HG03175 (cell line): ENCODE data around the gene VPS54.
"Not testable (repeated sequence)": the region's sequence is repeated elsewhere in the genome, so short reads cannot be mapped to it uniquely, and the experiment has no call there.

Experiments used
- ATAC-seq: cut with Tn5 transposase; IDR thresholded peaks from one replicate; pipeline ENCODE4 v1.9.1; 2021; ENCODE audit warnings: mild to moderate bottlenecking, moderate library complexity; ENCODE audit not compliant: unreplicated experiment

The VPS54 gene

DNA sequence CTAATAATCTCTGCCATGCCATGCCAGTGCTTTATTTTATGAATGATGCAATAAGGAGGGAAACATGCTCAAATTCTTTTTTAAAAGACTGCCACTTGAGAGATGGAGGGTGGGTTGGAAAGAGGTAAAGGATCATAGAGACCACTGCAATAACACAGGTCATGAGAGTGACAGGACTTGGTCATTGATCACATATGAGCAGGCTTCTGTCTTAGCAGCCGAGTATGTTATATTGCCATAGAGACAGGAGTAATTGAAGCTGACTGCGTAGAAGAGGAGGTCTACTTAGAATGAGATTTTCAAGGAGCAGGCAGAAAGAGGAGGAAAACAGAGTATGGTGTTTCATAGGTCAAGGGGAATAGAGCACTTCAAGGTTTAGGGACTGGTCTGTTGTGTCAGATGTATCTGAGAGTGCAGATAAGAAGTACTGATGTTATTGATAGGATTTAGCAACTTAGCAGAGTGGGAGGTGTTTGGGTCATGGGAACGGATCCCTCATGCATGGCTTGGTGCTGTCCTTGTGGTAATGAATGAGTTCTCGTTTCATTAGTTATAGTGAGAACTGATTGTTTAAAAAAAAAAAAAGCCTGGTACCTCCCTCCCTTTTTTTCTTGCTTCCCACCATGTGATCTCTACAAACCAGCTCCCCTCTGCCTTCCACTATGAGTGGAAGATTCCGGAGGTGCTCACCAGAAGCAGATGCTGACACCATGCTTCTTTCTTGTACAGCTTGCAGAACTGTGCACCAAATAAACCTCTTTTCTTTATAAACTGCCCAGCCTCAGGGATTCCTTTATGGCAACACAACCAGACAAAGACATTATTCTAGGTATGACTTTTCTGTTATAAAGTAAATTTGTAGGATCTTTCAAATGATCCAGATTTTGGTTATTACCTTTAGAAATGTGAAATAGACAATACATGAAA lies 144.8 kb downstream of the VPS54 start:
- ATAC-seq = no peak

DNA sequence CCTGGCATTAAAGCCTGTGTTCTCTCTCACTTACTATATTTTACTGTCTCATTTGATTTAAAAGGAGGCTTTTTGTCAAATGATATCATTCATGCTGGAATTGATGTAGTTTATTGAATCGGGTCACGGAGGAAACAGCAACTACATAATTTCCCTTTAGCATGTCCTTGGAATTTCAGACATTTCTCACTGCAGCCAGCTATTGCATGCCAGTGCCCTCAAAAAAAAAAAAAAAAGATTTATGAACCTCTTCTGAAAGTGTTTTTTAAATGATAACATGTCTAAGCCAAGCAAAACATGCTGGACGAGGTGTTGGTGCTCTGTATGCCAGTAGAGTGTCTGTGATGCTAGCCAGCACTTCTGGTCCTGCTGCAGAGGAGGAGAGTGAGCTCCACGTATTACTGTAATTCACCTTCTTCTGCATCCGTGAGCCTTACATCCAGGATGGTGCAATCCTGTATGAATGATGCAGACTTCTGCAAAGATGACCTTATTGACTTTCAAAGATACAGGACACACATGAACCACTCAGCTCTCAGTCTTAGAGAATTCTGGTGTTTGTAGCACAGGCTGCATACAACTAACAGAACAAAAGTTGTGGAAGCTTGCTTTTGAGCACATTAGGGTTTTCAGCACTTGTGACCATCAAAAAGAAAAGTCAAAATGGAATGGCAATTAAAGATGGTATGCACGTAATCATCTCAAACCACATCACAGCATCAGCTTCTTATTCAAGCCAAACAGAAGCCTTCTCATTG lies 146.5 kb downstream of the VPS54 start:
- no peak for ATAC-seq

GRCh38 chr2:63871864-63872263 lies 147.4 kb downstream of the VPS54 start:
- ATAC-seq = no peak

DNA sequence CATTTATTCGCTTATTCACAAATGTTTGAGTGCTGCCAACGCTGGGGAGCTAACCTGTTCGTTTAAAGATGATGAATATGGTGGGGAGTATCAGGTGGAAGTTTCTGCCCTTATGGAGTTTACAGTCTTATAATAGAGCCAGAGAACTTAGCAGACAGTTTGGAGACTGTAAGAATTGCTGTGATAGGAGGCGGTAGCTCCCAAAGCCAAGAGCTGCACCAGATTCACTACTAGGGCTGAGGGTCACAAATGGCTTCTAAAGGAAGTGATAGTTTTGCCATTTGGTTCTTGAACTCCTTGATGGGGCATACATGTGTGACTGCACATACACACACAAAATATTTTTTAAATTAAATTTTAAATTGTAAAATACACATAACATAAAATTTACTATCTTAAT lies 148.5 kb downstream of the VPS54 start:
- ATAC-seq = no peak

GRCh38 chr2:63866009-63866709 lies 153.1 kb downstream of the VPS54 start:
- ATAC-seq = peak; percentile 61

GRCh38 chr2:63865159-63865799 lies 153.9 kb downstream of the VPS54 start:
- no peak for ATAC-seq

GRCh38 chr2:63863707-63864106 lies 155.5 kb downstream of the VPS54 start:
- ATAC-seq = no peak

DNA sequence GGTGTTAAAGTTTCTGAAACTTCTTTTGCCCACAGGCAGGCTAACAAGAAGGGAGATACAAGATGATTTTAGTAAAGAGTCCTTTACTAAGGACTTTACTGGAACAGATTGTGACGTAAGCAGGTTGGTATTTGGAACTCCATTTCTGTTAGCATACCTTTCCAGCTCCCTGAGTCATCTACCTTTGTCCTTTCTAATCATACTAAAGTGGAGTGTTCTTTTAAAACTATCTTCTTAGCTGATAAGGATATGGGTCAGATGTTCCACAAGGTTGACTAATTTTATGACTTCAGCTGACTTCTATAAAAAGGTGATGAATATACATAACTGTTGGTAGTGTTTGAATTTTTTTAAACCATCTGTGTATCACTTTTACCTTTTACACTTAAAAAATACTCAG lies 156.4 kb downstream of the VPS54 start:
- no peak for ATAC-seq

GRCh38 chr2:63861220-63861822 lies 157.9 kb downstream of the VPS54 start:
- ATAC-seq = peak; percentile 46

DNA sequence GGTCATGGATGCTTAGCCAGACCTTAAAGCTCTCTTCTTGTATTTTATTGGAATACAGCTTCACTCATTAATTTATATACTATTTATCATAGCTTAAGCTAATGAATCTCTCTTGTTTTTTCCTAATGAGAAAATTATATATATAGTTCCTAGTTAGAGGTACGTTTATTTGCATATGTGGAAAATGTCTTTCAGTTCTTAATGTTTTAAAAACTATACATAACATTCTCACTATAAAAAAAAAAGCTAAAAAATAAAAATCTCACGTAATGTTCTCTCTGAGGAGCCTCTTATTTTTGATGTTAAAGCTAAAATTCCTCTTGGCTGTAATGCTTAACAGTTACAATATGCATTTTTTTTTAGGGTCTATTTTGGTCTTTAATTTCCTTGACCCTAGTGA lies 160.9 kb downstream of the VPS54 start:
- no peak for ATAC-seq

DNA sequence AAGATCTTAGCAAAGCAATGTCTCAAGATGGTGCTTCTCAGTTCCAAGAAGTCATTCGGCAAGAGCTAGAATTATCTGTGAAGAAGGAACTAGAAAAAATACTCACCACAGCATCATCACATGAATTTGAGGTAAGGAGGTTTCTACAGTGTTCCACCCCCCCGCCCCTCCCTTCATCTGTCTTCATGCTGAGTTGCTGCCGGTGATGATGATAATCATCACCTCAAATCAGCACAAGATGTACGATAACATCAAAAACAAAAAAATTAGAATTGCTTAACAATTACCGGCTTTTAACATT lies 163.0 kb downstream of the VPS54 start:
- ATAC-seq = no peak

GRCh38 chr2:63855418-63856302 lies 163.6 kb downstream of the VPS54 start:
- ATAC-seq = no peak

- no peak for ATAC-seq
These were observed 165.5 kb downstream of the VPS54 start for GRCh38 chr2:63853527-63854310.

GRCh38 chr2:63851691-63852311 lies 167.4 kb downstream of the VPS54 start:
- ATAC-seq = no peak

DNA sequence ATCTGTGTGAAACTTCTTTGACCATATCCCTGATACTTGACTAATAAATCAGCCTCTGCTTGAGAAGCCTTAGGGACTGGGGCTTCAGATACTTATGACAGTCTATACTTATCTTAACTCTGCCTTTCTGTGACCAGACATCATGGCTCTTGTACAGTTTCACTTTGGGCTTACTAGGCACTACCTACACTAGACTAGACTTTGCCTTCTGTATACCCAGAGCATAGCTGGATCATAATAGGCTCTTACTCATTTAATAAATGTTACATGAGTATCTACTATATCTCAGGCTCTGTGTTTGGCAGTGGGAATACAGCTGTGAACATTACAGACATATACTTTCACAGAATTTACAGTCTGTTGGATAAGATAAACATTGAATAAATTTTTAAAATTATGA lies 168.6 kb downstream of the VPS54 start:
- no peak for ATAC-seq

- ATAC-seq = no peak
These were observed 169.0 kb downstream of the VPS54 start for GRCh38 chr2:63850204-63850571.

DNA sequence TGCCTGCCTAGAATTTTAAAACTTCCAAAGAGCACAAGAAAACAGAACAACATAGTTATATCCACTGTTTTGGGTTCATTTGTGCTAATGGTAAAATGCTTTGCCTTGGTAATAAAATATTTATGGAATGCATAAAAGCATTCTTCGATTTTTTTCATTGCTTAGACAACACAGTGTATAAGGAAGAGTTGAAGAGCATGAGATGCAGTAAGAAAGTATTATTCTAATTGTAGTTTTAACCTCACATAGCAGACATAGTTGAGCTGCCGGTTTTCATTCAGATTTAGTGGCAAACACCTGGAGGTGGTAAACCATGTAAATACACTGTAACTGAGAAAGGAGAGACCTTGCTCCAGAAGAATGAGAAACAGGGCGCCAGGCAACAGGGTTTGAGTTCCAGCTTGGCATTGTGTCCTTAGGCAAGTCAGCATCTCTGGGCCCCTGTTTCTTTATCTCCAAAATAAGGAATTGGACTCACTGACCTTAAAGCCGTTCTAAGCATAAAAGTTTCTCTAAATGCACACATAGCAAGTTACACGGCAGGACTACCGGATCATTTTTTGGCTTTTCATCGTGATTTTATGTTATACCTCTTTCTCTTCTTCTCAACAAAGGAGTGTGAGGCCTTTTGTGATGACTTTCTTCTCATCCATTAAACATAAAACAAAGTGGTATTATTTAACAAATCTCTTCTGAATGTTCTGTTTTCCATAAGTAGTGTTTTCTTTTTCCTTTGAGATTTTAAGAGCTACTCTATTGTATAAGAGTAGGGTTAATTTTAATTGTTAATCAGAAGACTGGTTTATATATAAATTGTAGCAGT lies 169.6 kb downstream of the VPS54 start:
- no peak for ATAC-seq

- not testable (repeated sequence) for ATAC-seq
These were observed 171.7 kb downstream of the VPS54 start for GRCh38 chr2:63847571-63847970.
